Endothelial cell of umbilical vein (primary cell): Measurements from ENCODE around the gene S100A11. TPM values are rescaled to one million over a fixed set of nuclear protein-coding genes. Genes with fewer than 3 reads are reported as not detected.
"Not testable (repeated sequence)": the region's sequence is repeated elsewhere in the genome, so short reads cannot be mapped to it uniquely, and the experiment has no call there.

Source experiments
- BruUV-seq: library from RNA; stranded (reverse); fragments of 400-500 nt; replicated peaks from 2 replicates; lab custom pipeline; 2021; lab: Mats Ljungman, UMichigan
- CTCF ChIA-PET: fragments of 300-600, 350-600 bp; sonication (Branson Sonifier 250); formaldehyde crosslinking; loops from one replicate; lab custom pipeline; 2021; ENCODE audit warnings: antibody characterized with exemption, inconsistent platforms; lab: Charles Lee
- POLR2A ChIA-PET: fragments of 300-600, 350-600 bp; sonication (Branson Sonifier 250); formaldehyde crosslinking; loops from one replicate; lab custom pipeline; 2021; ENCODE audit warnings: antibody characterized with exemption, inconsistent platforms; lab: Charles Lee
- DNase-seq: peaks from one replicate; pipeline ENCODE4 v3.0.0-alpha.2; 2011; ENCODE audit warnings: low read depth, low spot score
- FAIRE-seq: peaks from 2 replicates; lab custom pipeline; 2011; peaks lifted over from hg19 to GRCh38; lab: Jason Lieb, UNC
- H2AFZ ChIP-seq: 2 replicates; pipeline ENCODE4 v1.6.0; 2012; ENCODE audit warnings: low read depth, low read length, control low read depth, inconsistent platforms
- H3K27ac ChIP-seq: 2 replicates; pipeline ENCODE4 v1.5.1; 2011; ENCODE audit warnings: low read depth, mild to moderate bottlenecking, control low read depth, low read length, moderate library complexity; ENCODE audit not compliant: insufficient read depth
- H3K27me3 ChIP-seq, 2 experiments: 2 replicates each; pipeline versions ENCODE4 v1.6.0 to v1.6.1; 2011; ENCODE audit warnings: low read length in 2 of 2, mixed read lengths in 1 of 2; ENCODE audit not compliant: control insufficient read depth in 2 of 2, insufficient read depth in 2 of 2
- H3K36me3 ChIP-seq, 2 experiments: 2 replicates in 1 of 2; 3 replicates in 1 of 2; pipeline ENCODE4 v1.5.1; 2011; ENCODE audit warnings: low read length in 2 of 2, mild to moderate bottlenecking in 1 of 2, moderate library complexity in 1 of 2; ENCODE audit not compliant: control insufficient read depth in 2 of 2, insufficient read depth in 2 of 2; ENCODE audit errors: extremely low read depth in 1 of 2
- H3K4me1 ChIP-seq: 3 replicates; pipeline ENCODE4 v1.5.1; 2011; ENCODE audit warnings: mild to moderate bottlenecking, low read length; ENCODE audit not compliant: control insufficient read depth, insufficient read depth; ENCODE audit errors: extremely low read depth
- H3K4me2 ChIP-seq: 2 replicates; pipeline ENCODE4 v1.6.1; 2011; ENCODE audit warnings: low read length, control low read depth, mixed read lengths; ENCODE audit not compliant: insufficient read depth
- H3K4me3 ChIP-seq, 3 experiments: fragments of 200-600 bp in 1 of 3; sonication (generic), shearing (Covaris generic) in 1 of 3; replicated peaks in 1 of 3; 2 replicates each; pipeline ENCODE4 v1.5.1; 2011 to 2016; ENCODE audit warnings: control low read depth in 3 of 3, low read length in 3 of 3, mild to moderate bottlenecking in 2 of 3, inconsistent platforms in 1 of 3, low read depth in 1 of 3, moderate library complexity in 1 of 3; ENCODE audit not compliant: insufficient read depth in 1 of 3
- H3K79me2 ChIP-seq: 2 replicates; pipeline ENCODE4 v1.6.0; 2012; ENCODE audit warnings: low read length, inconsistent platforms; ENCODE audit not compliant: control insufficient read depth, insufficient read depth
- H3K9ac ChIP-seq: replicated peaks from 2 replicates; pipeline ENCODE3; 2011; ENCODE audit warnings: low read length, control low read depth; ENCODE audit not compliant: insufficient read depth; ENCODE audit errors: extremely low read depth
- H3K9me1 ChIP-seq: replicated peaks from 3 replicates; pipeline ENCODE4 v1.6.0; 2011; ENCODE audit warnings: mild to moderate bottlenecking, low read length; ENCODE audit not compliant: control insufficient read depth, insufficient read depth; ENCODE audit errors: extremely low read depth
- H3K9me3 ChIP-seq: replicated peaks from 2 replicates; pipeline ENCODE4 v1.5.1; 2012; ENCODE audit warnings: low read length, inconsistent platforms; ENCODE audit not compliant: control insufficient read depth, insufficient read depth
- H4K20me1 ChIP-seq: replicated peaks from 2 replicates; pipeline ENCODE3; 2011; ENCODE audit warnings: mild to moderate bottlenecking, low read length; ENCODE audit not compliant: control insufficient read depth, insufficient read depth; ENCODE audit errors: extremely low read depth
- EZH2 ChIP-seq: IDR thresholded peaks from 2 replicates; pipeline ENCODE4 v1.6.1; 2012; ENCODE audit warnings: borderline replicate concordance, low read depth, mild to moderate bottlenecking, moderate library complexity, low read length, inconsistent platforms; ENCODE audit not compliant: severe bottlenecking
- FOS ChIP-seq: IDR thresholded peaks from 2 replicates; pipeline ENCODE4 v1.6.1; 2011; ENCODE audit warnings: mild to moderate bottlenecking, low read length, moderate library complexity, borderline replicate concordance; ENCODE audit not compliant: insufficient read depth
- GATA2 ChIP-seq: IDR thresholded peaks from 2 replicates; pipeline ENCODE4 v1.7.0; 2011; ENCODE audit warnings: low read depth, mild to moderate bottlenecking, moderate library complexity, mixed read lengths, low read length; ENCODE audit not compliant: insufficient read length, insufficient read depth
- JUN ChIP-seq: IDR thresholded peaks from 2 replicates; pipeline ENCODE4 v1.6.1; 2011; ENCODE audit warnings: borderline replicate concordance, low read depth; ENCODE audit not compliant: insufficient read length, insufficient read depth
- MYC ChIP-seq: IDR thresholded peaks from one replicate; pipeline ENCODE4 v1.6.1; 2011; ENCODE audit warnings: mild to moderate bottlenecking, low read depth, low read length
- POLR2A ChIP-seq: IDR thresholded peaks from 2 replicates; pipeline ENCODE4 v1.6.1; 2012; ENCODE audit warnings: low read depth, mild to moderate bottlenecking, control low read depth, low read length
- POLR2AphosphoS5 ChIP-seq: IDR thresholded peaks from 2 replicates; pipeline ENCODE4 v1.6.1; 2012; ENCODE audit warnings: low read depth, mild to moderate bottlenecking, control low read depth, low read length, moderate library complexity; ENCODE audit not compliant: insufficient read depth
- dilution Hi-C: fragments of 300-500 bp; cut with MboI; formaldehyde crosslinking; loops from one replicate; pipeline ENCODE4 v1.15.0; 2019; ENCODE audit warnings: low sequenced_read_pairs; ENCODE audit not compliant: extremely low pct_ligation_motif_present
- intact Hi-C: fragments of 100-400 bp; cut with micrococcal nuclease; formaldehyde crosslinking; loops from one replicate; pipeline ENCODE4 v1.10.0; 2022
- polyA plus RNA-seq, 4 experiments: library from polyadenylated mRNA; depleted of rRNA in 3 of 4; stranded (reverse) in 3 of 4; unstranded in 1 of 4; fragments of >200 nt; gene quantifications; 2 replicates each; pipeline versions ENCODE4 v1.2.1 to v1.2.3, GENCODE V29; 2011 to 2012; ENCODE audit warnings: missing spikeins in 1 of 4
- total RNA-seq: library from RNA; stranded (reverse); gene quantifications from 2 replicates; pipeline ENCODE4 v1.2.3, GENCODE V29; 2021
- TF ChIP-seq, protein P1 (sequence below), 2 donors: IDR thresholded peaks; 1 replicate in 1 of 2; 2 replicates in 1 of 2; pipeline ENCODE4 v1.5.1; 2011; ENCODE audit warnings: low read length in 2 of 2, mild to moderate bottlenecking in 2 of 2, moderate library complexity in 2 of 2, control low read depth in 1 of 2, inconsistent platforms in 1 of 2, low read depth in 1 of 2; ENCODE audit not compliant: insufficient read depth in 1 of 2; ENCODE audit errors: extremely low read depth in 1 of 2
- TF ChIP-seq, protein P2 (sequence below): IDR thresholded peaks from 2 replicates; pipeline ENCODE4 v1.6.1; 2011; ENCODE audit not compliant: insufficient read depth, insufficient read length

Gene S100A11
- total and polyA plus RNA-seq, 2 donors (not counting 3 experiments of a cell fraction or from before 2014, with no cell fraction given) = 497 to 505 TPM

DNA sequence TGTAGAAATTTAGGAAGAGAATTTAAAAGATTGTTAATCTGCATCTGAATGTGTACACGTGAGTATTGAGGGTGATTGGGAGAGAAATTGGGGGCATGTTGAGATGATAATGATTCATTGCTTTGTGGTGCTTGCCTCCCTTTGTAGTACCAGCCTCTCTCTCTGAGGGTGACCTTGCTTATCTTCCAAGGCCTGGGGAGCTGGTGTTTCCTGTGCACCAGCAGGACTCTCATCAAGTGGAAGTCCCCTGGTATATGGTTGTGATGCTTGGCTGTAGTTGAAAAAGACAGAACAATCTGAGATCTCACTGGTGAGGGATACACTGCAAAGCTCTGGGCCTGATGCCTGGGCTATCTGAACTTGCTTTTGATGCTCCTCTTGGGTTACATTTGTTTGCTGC, 48.0 kb upstream of the S100A11 start:
- H3K27ac ChIP-seq = no peak overlapping the region
- H4K20me1 ChIP-seq = no peaks in the 10 kb centered on the region
- POLR2A ChIA-PET = no interaction called here
- no peak overlapping the region for H2AFZ ChIP-seq
- CTCF ChIA-PET = no interaction called here
- no peak overlapping the region for H3K4me2 ChIP-seq
- intact Hi-C loops (no loop called here), dilution Hi-C loops (no loop called here)
- FAIRE-seq (no peak), DNase-seq (no peak)
- no TSS peak for BruUV-seq
- H3K4me3 ChIP-seq = no peak overlapping the region
- H3K9ac ChIP-seq = no peak overlapping the region
- H3K27me3 ChIP-seq = peaks cover 0 to 4% of the 10 kb centered on the region in 2 experiments
- no peaks in the 10 kb centered on the region for H3K36me3 ChIP-seq
- H3K9me1 ChIP-seq = no peaks in the 10 kb centered on the region
- TF ChIP-seq, protein P1, sequence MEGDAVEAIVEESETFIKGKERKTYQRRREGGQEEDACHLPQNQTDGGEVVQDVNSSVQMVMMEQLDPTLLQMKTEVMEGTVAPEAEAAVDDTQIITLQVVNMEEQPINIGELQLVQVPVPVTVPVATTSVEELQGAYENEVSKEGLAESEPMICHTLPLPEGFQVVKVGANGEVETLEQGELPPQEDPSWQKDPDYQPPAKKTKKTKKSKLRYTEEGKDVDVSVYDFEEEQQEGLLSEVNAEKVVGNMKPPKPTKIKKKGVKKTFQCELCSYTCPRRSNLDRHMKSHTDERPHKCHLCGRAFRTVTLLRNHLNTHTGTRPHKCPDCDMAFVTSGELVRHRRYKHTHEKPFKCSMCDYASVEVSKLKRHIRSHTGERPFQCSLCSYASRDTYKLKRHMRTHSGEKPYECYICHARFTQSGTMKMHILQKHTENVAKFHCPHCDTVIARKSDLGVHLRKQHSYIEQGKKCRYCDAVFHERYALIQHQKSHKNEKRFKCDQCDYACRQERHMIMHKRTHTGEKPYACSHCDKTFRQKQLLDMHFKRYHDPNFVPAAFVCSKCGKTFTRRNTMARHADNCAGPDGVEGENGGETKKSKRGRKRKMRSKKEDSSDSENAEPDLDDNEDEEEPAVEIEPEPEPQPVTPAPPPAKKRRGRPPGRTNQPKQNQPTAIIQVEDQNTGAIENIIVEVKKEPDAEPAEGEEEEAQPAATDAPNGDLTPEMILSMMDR (IDR thresholded peaks at IDR 0.05; ENCODE audit: extremely low read depth in 1 of 2, insufficient read depth in 1 of 2, low read depth in 1 of 2, low read length in 2 of 2) = no peak
- no peak for TF ChIP-seq EZH2
- no peak for TF ChIP-seq GATA2
- TF ChIP-seq MYC = no peak
- no peak for TF ChIP-seq POLR2A
- no peak for TF ChIP-seq FOS
- TF ChIP-seq POLR2AphosphoS5 = no peak
- no peak for TF ChIP-seq JUN
- TF ChIP-seq, protein P2, sequence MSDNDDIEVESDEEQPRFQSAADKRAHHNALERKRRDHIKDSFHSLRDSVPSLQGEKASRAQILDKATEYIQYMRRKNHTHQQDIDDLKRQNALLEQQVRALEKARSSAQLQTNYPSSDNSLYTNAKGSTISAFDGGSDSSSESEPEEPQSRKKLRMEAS = no peak
- no peaks in the 10 kb centered on the region for H3K79me2 ChIP-seq
- H3K9me3 ChIP-seq = no peaks in the 10 kb centered on the region
- no peaks in the 10 kb centered on the region for H3K4me1 ChIP-seq

DNA sequence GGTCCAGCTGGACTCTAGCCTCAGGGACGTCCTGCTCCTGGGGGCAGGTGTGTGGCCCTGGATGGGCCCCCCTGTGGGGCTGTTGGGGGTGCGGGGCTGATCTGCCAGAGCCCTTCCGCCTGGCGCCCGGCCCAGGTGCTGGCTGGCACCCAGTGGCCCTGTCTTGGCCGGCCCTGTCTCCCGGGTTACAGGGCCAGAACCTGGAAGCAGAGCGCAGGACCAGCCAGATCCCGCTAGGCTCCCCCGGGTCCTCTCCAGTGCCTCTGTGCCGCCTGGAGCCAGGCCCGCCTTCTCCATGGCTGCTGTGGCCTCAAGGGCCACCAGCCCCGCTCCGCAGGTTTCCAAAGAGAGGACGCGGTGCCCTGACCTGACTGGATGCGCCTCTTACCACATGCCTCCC, 44.2 kb upstream of the S100A11 start:
- CTCF ChIA-PET = not testable (repeated sequence)

DNA sequence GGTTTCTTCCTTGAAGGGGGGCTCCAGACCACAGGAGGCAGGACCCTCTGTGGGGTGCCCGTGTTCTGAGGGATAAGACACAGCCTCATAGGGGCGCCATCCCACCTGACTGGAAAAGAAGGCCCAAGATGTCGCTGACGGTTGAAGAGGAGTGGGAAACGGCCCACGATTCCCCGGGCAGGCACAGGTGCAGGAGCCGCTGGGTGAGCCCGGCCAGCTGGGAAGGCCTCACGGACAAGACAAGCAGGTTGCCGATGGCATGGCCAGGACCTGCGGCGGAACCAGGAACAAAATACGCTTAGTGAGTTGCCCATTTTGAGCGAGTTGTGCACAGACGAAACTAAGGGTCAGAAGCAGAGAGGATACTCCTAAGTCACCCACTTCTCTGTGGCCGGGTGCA, 43.7 kb upstream of the S100A11 start:
- DNase-seq, H3K36me3 ChIP-seq, dilution Hi-C loops, H3K9me3 ChIP-seq, BruUV-seq, H3K79me2 ChIP-seq, H4K20me1 ChIP-seq, H3K27ac ChIP-seq, H3K9ac ChIP-seq, H3K4me3 ChIP-seq, intact Hi-C loops, H3K27me3 ChIP-seq, CTCF ChIA-PET, H2AFZ ChIP-seq, H3K9me1 ChIP-seq, FAIRE-seq, H3K4me2 ChIP-seq, POLR2A ChIA-PET, H3K4me1 ChIP-seq: not testable (repeated sequence)

More for the DNA sequence above, 44.2 kb upstream of the S100A11 start:
- H3K4me3 ChIP-seq, H3K9me1 ChIP-seq, H3K9ac ChIP-seq, BruUV-seq, DNase-seq, dilution Hi-C loops, H3K4me1 ChIP-seq, H2AFZ ChIP-seq, H3K36me3 ChIP-seq, H3K27me3 ChIP-seq, H3K27ac ChIP-seq, H4K20me1 ChIP-seq, FAIRE-seq, POLR2A ChIA-PET, intact Hi-C loops, H3K4me2 ChIP-seq, H3K79me2 ChIP-seq, H3K9me3 ChIP-seq: not testable (repeated sequence)
